ENCODE data around the gene ATG9B. TPM values are rescaled to one million over a fixed set of nuclear protein-coding genes. Genes with fewer than 3 reads are reported as not detected.

Gene ATG9B
- total RNA-seq, 1 experiment from 2014 or later: 0.98 TPM

- BruUV-seq (replicated peaks): no TSS peak
- Histone ChIP-seq H3K4me3 (ENCODE audit: low read depth in 2 of 2, low read length in 2 of 2) (peak within 1 kb of the TSS; percentile 83 to 94), H3K27ac (ENCODE audit: low read length) (peak within 1 kb of the TSS; percentile 99), H3K27me3 (ENCODE audit: control insufficient read depth, insufficient read depth, low read length) (no peaks in the 10 kb centered on the region), H3K36me3 (ENCODE audit: control insufficient read depth, insufficient read depth, low read length) (peaks cover 2% of the 10 kb centered on the region; the same call in 1 of the 2 replicates), H3K9me3 (ENCODE audit: control insufficient read depth, insufficient read depth, low read depth, low read length) (no peaks in the 10 kb centered on the region), H3K4me1 (ENCODE audit: control insufficient read depth, insufficient read depth, low read length) (peaks cover 35% of the 10 kb centered on the region)
- no peak for DNase-seq (ENCODE audit: low read depth, low spot score)
- in situ Hi-C loops (cut with HindIII; ENCODE audit: low pct_unique_long_range_greater_than_20kb, low sequenced_read_pairs): no loop called here
- POLR2A ChIA-PET: no interaction called here
- CTCF ChIA-PET: interaction anchor here (0.6 kb wide), 1 partner anchor 170 kb away, joined by 5 read pairs; the partner anchor contains the start of gene ABCF2
- intact Hi-C loops (cut with micrococcal nuclease; ENCODE audit: unreplicated experiment): no loop called here
- no peak for ATAC-seq
- TF ChIP-seq TCF7L2 (IDR thresholded peaks at IDR 0.05; ENCODE audit: low read depth, low read length) (no peak), CTCF (IDR thresholded peaks at IDR 0.05) (no peak), SIN3A (IDR thresholded peaks at IDR 0.05; ENCODE audit: borderline replicate concordance, insufficient read depth, low read depth, low read length) (no peak), POLR2AphosphoS5 (IDR thresholded peaks at IDR 0.05; ENCODE audit: low read depth, low read length) (no peak), REST (IDR thresholded peaks at IDR 0.05; ENCODE audit: insufficient read depth in 1 of 2, low read depth in 2 of 2, low read length in 1 of 2) (no peak)
Observed at GRCh38 chr7:151057506-151057988, 33.3 kb upstream of the ATG9B start, which contains the start of gene CDK5. Gene CDK5 (minus strand): TSS chr7:151057897. CDS start chr7:151057848, 49 bp downstream.

GRCh38 chr7:151056666-151057505 is 32.6 kb upstream of the ATG9B start:
- no peak for DNase-seq (ENCODE audit: low read depth, low spot score)
- BruUV-seq (replicated peaks): no TSS peak
- ChIA-PET CTCF (interaction anchor here (0.6 kb wide), 1 partner anchor 170 kb away, joined by 5 read pairs; the partner anchor contains the start of gene ABCF2), POLR2A (no interaction called here)
- TF ChIP-seq REST (IDR thresholded peaks at IDR 0.05; ENCODE audit: insufficient read depth in 1 of 2, low read depth in 2 of 2, low read length in 1 of 2) (no peak), POLR2AphosphoS5 (IDR thresholded peaks at IDR 0.05; ENCODE audit: low read depth, low read length) (no peak), SIN3A (IDR thresholded peaks at IDR 0.05; ENCODE audit: borderline replicate concordance, insufficient read depth, low read depth, low read length) (no peak), CTCF (IDR thresholded peaks at IDR 0.05) (no peak), TCF7L2 (IDR thresholded peaks at IDR 0.05; ENCODE audit: low read depth, low read length) (no peak)
- H3K36me3 ChIP-seq (ENCODE audit: control insufficient read depth, insufficient read depth, low read length): no peaks in the 10 kb centered on the region; the same call in 1 of the 2 replicates
- H3K4me1 ChIP-seq (ENCODE audit: control insufficient read depth, insufficient read depth, low read length): peaks cover 30% of the 10 kb centered on the region
- peak overlapping the region; percentile 88 for H3K27ac ChIP-seq (ENCODE audit: low read length)
- no peak for ATAC-seq
- H3K9me3 ChIP-seq (ENCODE audit: control insufficient read depth, insufficient read depth, low read depth, low read length): no peaks in the 10 kb centered on the region
- in situ Hi-C loops (cut with HindIII; ENCODE audit: low pct_unique_long_range_greater_than_20kb, low sequenced_read_pairs): no loop called here
- H3K27me3 ChIP-seq (ENCODE audit: control insufficient read depth, insufficient read depth, low read length): no peaks in the 10 kb centered on the region
- H3K4me3 ChIP-seq (ENCODE audit: low read depth in 2 of 2, low read length in 2 of 2): peak overlapping the region; percentile 83 to 94
- intact Hi-C loops (cut with micrococcal nuclease; ENCODE audit: unreplicated experiment): no loop called here

Measured in Panc1 (cell line).